Ecto neural progenitor cell (in vitro differentiated cells): Measurements from ENCODE around the gene ACER3.
A peak's percentile ranks its signal among the peaks of the same experiment; 100 is the strongest.
"Not testable (repeated sequence)": the region's sequence is repeated elsewhere in the genome, so short reads cannot be mapped to it uniquely, and the experiment has no call there.

Experiments used
- DNase-seq: peaks from one replicate; pipeline ENCODE4 v3.0.0-alpha.2; 2018; ENCODE audit warnings: low spot score

ACER3 gene

GRCh38 chr11:76836613-76837291, 24.0 kb upstream of the ACER3 start:
- DNase-seq = no peak

GRCh38 chr11:76837696-76838677, 22.7 kb upstream of the ACER3 start:
- no peak for DNase-seq

GRCh38 chr11:76838678-76839068, 22.0 kb upstream of the ACER3 start:
- DNase-seq = peak; percentile 70

GRCh38 chr11:76839311-76839710, 21.4 kb upstream of the ACER3 start:
- DNase-seq = no peak

GRCh38 chr11:76841923-76842452, 18.7 kb upstream of the ACER3 start:
- no peak for DNase-seq

- DNase-seq = no peak
Measured at GRCh38 chr11:76843907-76844306, 16.8 kb upstream of the ACER3 start.

- no peak for DNase-seq
Measured at GRCh38 chr11:76844511-76844910, 16.2 kb upstream of the ACER3 start.

GRCh38 chr11:76845069-76845468, 15.6 kb upstream of the ACER3 start:
- no peak for DNase-seq

GRCh38 chr11:76846441-76846840, 14.3 kb upstream of the ACER3 start:
- no peak for DNase-seq

GRCh38 chr11:76849376-76849775, 11.3 kb upstream of the ACER3 start:
- DNase-seq = no peak

GRCh38 chr11:76850130-76850529, 10.6 kb upstream of the ACER3 start:
- no peak for DNase-seq

- no peak for DNase-seq
Measured at GRCh38 chr11:76850815-76851214, 9.9 kb upstream of the ACER3 start.

GRCh38 chr11:76854709-76855108, 6.0 kb upstream of the ACER3 start:
- no peak for DNase-seq

GRCh38 chr11:76855670-76856069, 5.0 kb upstream of the ACER3 start:
- DNase-seq = not testable (repeated sequence)

- no peak for DNase-seq
Measured at GRCh38 chr11:76856106-76856505, 4.6 kb upstream of the ACER3 start.

- no peak for DNase-seq
Measured at GRCh38 chr11:76856571-76856970, 4.1 kb upstream of the ACER3 start.

GRCh38 chr11:76857781-76858410, 2.8 kb upstream of the ACER3 start:
- no peak for DNase-seq

- no peak for DNase-seq
Measured at GRCh38 chr11:76859708-76860227, 950 bp upstream of the ACER3 start.

- DNase-seq = no peak
Measured at GRCh38 chr11:76861490-76861953, 804 bp downstream of the ACER3 start.

GRCh38 chr11:76862794-76863193, 2.1 kb downstream of the ACER3 start:
- not testable (repeated sequence) for DNase-seq

- DNase-seq = no peak
Measured at GRCh38 chr11:76863196-76863777, 2.6 kb downstream of the ACER3 start.
